NOMO-1 treated with dmso at 0.1 percent for 144 hours (cell line): ENCODE measurements around the gene PLEKHG4.

Source experiments
- DNase-seq: peaks from one replicate; lab custom pipeline; 2025; ENCODE audit not compliant: unreplicated experiment; lab: John Stamatoyannopoulos, UW

The PLEKHG4 gene

DNA sequence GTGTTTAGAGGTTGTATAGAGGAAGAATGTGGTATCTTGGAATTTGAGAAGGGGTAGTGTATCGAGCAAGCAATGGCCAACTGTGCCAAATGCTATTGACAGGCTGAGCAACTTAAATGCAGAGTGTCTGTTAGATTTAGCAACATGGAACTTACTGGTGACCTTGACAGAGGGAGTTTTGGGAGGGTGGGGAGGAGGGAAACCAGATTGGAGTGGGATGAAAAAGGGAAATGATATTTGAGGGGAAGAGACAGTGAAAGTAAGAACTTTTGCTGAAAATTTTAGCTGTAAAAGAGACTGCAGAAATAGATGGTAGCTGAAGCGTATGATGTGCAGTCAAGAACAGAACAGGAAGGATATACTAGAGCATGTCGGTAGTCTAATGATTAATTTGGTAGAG is 48.4 kb downstream of the PLEKHG4 start:
- DNase-seq: no peak

DNA sequence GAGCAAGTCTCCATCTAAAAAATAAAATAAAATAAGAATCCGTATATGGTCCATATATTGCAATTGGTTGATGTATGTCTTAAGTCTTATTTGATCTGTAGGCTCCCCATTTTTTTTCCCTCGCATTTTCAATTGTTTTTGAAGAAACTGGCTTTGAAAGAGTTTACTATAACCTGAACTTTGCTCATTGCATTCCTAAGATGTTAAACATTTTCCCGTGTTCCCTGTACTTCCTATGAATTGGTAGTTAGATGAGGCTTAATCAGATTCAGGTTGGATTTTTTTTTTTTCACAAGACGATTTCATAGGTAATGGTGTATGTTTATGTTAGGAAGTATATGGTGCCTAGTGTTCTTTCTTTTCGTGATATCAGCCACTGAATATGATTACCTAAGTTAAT is 50.6 kb downstream of the PLEKHG4 start:
- no peak for DNase-seq

DNA sequence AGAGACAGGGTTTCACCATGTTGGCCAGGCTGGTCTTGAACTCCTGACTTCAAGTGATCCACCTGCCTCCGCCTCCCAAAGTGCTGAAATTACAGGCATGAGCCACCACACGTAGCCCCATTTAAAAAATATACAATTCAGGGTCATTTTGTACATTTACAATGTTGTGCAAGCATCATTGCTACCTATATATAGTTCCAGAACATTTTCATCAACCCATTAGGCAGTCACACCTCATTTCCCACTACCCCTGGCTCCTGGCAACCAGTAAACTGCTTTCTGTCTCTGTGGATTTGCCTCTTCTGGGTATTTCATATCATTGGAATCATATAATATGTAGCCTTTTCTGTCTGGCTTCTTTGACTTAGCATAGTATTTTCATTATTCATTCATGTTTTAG is 54.0 kb downstream of the PLEKHG4 start:
- no peak for DNase-seq

DNA sequence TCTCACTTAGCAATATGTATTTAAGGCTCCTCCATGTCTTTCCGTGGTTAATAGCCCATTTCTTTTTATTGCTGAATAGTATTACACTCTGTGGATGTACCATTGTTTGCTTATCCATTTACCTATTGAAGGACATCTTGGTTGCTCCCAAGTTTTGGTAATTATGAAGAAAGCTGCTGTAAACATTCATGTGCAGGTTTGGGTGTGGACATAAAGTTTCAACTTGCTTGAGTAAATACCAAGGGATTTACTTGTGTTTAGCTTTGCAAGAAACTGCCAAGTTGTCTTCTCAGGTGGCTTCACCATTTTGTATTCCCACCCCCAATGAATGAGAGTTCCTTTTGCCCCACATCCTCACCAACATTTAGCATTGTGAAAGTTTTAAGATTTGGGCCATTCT is 56.8 kb downstream of the PLEKHG4 start:
- no peak for DNase-seq

DNA sequence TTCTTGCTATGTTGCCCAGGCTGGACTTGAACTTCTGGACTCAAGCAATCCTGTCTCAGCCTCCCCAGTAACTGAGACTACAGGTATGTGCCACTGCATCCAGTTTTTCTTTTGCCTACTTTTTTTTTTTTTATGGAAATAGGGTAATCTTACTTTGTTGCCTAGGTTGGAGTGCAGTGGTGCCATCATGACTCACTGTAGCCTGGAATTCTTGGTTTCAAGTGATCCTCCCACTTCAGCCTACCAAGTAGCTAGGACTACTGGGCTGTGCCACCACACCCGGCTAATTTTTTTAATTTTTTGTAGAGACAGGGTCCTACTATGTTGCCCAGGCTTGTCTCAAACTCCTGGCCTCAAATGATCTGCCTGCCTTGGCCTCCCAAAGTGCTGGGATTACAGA is 57.3 kb downstream of the PLEKHG4 start:
- DNase-seq: no peak
